TTC549 (cell line): ENCODE measurements around the gene CCDC192.

Experiments
- FAIRE-seq: peaks from 2 replicates; lab custom pipeline; 2012; peaks lifted over from hg19 to GRCh38; lab: Jason Lieb, UNC

Gene CCDC192

DNA sequence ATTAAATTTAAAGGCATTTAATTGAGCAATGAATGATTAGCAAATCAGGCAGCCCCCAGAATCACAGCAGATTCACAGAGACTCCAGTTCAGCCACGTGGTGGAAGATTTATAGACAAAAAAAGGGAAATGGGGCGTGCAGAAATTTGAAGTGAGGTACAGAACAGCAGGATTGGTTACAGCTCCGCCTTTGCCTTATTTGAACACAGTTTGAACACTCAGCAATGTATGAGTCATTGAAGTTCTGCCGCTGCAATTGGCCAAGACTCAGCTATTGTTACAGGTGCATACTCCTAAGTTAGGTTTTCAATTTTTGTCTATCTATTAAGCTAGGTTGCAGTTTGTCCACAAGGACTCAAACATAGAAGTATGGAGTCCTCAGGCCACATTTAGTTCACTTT is 222.7 kb downstream of the CCDC192 start:
- no peak for FAIRE-seq

DNA sequence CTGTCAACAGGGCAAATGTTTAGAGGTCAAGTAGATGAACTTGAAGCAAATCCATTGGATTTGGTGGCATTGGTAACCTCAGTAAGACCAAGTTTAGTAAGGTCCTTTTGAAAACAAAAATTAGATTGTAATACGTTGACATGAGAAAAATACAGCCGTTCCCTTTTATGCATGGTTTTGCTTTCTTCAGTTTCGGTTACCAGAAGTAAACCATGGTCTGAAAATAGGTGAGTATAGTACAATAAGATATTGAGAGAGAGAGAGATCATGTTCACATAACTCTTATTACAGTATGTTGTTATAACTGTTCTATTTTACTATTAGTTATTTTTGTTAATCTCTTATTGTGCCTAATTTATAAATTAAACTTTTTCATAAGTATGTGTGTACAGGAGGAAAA is 223.8 kb downstream of the CCDC192 start:
- FAIRE-seq: no peak

DNA sequence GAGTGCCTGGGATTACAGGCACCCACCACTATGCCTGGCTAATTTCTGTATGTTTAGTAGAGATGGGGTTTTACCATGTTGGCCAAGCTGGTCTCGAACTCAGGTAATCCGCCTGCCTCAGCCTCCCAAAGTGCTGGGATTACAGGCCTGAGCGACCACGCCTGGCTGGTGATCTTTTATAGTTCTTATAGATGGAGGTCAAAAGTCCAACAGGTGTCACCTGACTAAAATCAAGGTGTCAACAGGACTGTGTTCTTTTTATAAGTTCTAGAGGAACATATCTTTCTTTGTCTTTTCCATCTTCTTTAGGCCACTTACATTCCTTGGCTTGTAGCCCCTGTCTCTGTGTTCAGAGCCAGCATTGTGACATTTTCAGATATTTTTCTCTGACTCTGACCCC is 224.9 kb downstream of the CCDC192 start:
- no peak for FAIRE-seq

DNA sequence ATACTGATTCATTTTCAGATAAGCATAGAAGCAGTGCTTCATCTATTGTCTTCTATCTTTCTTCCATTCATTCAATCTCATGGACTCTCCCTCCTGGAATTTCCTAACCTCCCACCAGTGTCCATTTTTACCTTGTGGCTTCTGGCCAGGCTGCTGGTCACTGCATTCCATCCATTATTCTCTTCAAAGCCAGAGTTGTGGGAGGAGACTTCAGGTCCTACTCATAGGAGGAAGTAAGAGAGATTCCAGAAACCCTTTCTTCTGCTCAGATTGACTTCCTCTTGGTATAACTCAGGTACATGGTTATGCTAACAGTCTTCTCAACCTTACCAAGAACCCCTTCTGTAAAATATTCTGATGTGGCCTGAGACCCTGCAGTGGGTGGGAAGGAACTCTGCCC is 227.1 kb downstream of the CCDC192 start:
- no peak for FAIRE-seq

DNA sequence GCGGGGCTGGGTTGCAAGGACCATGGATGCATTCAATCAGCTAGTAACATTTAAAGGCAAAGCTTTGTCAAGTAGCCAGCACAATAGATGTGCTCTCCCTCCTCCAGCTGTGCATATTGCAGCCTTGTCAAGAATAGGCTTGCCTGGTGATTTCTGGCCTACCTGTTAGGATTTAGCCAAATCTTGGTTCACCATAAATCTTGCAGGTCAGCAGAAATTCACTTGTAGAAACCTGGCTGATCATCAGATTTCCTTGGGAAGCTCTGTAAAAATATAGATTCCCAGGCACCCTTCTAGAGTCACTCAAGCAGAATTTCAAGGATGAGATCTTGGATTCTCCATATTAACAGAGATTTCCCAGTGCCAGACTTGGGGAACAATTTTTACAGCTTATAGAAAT is 228.2 kb downstream of the CCDC192 start:
- FAIRE-seq: no peak

DNA sequence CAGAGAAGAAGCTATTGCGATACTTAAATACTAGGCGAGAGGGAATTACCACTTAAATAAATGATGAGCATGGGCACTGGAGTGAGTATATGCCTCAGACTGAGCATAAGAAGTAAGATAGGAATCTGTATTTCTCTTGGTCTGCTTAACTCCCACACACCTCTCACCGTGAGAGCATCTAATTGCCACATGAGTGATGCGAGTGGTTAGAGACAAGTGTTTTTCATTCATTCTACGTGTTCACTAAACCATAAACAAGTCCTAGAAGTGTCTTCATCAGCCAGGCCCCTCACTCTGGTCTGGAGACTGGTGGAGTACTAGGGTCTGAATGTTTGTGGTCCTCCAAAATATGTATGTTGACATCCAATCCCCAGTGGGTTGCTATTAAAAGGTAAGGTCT is 230.2 kb downstream of the CCDC192 start:
- FAIRE-seq: no peak

DNA sequence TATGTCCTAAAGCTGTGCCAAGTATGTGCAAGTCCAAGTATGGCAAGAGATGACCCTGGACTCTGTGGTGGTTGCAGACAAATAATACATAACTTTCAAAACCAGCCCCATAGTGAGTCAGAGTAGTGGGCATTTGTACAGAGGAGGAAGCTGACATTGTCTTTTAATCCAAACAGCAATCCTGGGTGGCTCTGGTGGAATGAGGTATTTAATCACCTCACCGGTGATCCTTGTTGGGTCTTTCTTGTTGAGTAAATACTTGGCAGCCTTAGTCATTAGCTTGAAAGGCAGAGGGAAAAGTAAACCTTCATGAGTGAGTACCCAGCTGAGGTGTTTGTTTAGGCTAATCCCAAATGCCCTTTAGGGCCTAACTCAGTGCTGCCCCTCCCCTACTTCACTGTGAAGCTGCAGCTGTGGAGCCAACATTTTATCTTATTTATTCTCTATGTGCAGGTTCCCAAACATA is 231.6 kb downstream of the CCDC192 start:
- no peak for FAIRE-seq

DNA sequence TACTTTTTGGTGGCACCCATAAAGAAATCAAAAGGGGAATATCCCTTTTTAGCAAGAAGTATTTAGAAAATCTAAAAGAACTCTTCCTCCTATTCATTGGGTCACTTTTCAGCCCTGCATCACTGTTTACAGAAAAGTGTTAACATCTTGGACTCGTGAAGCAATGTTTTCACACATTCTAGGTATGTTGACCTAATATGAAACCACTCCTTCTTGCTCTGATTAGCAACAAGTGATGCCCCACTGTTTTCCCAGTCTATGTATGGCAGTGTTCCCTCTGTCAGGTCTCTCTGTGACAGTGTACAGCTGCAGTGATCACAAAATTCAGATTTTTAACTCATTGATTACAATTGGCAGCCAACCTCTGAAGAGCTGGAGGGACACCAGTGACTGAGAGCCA is 232.2 kb downstream of the CCDC192 start:
- FAIRE-seq: no peak

DNA sequence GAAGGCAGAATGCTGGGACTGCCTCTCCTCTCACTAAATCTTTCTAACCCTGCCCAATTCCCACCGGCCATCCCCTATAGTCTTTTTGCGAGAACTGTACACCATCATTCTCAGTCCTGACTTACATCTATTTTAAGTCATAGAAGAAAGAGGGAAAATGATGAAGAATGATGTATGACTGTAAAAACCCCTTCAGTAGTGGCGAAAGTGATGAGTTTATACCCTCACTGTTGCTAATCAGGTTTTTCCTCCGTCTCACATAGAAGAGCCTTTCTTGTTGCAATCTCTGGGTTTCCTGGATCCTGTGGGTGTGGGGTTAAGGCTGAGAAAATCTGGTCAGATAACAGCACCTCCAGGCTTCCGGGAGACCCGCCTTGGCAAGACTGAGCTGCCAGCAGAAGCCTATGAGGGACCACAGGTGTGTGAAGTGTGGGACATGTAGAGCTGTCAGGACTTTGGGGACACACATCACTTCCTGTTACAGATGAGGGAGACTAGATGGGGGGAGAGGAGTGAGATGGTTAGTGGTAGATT is 233.3 kb downstream of the CCDC192 start:
- FAIRE-seq: no peak

DNA sequence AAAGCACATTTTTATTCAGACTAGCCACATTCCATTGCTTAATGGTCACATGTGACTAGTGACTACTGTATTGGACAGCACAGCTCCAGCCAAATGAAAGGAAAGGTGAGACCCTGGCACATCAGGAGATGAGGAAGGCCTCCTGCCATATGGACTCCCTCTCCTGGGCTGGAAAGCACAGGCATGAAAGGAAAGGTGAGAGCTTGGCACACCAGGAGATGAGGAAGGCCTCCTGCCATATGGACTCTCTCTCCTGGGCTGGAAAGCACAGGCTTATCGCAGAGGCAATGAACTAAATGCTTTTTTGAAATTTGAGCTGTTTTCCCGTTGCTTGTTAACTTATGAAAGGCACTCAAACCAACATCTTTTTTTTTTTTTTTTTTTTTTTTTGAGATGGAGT is 235.6 kb downstream of the CCDC192 start:
- no peak for FAIRE-seq

DNA sequence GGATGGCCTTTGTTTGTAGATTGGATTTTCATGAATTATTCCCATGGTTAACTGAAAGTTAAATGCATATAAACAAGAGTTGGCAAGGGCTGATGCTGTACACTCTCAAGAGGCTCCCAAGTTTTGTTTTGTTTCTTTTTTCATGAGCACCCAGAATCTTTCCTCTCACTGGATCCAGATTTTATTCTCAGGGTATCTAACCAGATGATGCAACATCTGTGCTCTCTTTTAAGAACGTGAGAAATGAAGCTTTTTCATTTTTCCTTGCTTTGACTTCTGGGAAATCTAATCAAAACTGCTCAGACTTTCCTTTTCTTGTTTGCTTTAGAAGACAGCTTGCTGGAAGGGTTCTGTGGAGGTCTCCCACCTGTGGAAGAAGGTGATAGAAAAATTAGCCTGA is 237.7 kb downstream of the CCDC192 start:
- no peak for FAIRE-seq

DNA sequence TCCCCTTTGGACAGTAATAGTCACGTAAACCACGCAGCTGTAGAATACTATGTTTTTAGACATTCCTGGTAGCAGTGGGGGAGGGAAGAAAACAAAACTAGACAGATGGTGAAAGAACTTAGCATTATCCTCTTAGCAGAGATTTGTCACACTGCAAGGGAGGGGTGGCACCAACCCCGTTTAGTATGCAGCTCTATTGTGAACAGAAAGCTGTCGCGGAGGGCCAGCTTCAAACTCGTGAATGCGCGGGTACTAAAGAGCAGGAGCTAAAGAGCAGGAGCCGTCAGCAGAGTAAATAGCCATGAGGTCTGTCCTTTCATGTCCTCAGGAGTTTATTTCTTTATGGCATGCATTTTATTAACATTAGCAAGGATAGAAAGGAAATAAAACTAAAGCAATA is 238.5 kb downstream of the CCDC192 start:
- no peak for FAIRE-seq

DNA sequence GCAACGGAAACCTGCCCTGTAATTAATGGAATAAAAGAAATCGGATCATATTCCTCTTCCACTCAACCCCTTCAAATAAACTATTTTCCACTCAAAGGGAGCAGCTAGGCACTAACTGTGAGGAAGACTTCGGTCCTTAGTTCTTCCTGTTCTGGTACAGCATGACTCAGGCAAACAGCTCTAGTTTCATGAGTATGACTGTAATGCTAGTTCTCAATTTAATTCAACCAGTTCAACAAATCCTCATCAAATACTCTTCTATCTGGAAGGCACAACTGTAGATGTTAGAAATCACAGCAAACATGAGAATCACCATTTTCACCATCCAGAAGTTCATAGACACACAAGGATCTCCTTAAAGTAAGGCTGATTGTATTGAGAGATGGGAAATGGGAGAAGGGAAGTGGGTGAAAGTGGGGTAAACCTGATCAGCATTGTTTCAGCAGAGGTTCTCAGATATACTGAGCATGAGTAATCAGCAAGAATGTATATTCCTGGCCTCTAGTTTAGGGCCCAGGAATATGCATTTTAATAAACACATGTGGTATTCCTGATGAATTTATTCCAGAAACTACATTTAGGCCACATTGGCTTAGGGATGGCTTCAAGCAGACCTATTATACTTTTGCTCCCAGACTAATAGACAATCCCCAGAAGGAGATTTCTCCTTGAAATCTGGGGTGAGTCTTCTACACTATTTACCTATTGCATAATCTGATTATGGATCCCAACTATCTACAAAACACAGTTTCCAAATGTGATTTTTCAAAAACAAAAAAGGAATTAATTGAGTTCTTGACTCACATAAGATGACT is 239.3 kb downstream of the CCDC192 start:
- FAIRE-seq: no peak

DNA sequence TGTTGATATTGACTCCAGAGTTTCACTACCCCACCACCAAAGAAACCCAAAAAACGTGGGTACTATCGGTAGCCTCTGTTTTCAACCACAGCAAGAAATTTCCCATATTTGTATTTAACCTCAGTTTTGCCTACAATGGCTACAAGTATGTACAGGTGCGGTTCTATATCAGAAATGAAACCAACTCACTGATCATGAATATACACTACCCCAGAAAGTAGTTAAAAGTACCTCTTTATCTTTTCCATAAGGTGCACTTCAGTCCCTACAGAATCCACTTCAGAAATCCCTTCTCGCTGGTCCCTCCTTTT is 239.8 kb downstream of the CCDC192 start:
- FAIRE-seq: no peak

DNA sequence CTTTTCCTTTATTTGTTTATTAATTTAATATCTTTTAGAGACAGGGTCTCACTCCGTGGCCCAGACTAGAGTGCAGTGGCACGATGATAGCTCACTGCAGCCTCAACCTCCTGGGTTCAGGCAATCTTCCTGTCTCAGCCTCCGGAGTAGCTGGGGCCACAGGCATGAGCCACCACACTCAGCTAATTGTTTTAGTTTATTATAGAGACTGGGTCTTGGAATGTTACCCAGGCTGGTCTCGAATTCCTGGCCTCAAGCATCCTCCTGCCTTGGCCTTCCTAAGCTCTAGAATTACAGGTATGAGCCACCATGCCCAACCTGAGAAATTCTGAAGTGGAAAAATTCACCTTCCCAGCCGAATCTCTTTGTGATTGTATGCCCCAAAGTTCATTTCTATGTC is 240.9 kb downstream of the CCDC192 start:
- no peak for FAIRE-seq

DNA sequence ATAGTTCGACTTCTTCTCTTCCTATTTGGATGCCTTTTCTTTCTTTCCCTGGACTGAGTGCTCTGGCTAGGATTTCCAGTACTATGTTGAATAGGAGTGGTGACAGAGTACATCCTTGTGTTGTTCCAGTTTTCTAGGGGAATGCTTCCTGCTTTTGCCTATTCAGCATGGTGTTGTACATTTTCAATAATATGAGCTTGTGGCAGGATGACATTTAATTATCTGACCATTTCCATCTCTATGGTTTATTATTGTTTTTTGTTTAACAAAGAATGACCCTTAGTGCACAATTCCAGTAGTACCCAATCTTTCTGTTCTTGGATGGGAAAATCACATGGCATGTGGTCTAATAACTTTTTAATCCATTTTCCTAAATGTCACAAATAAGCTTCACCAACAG is 244.8 kb downstream of the CCDC192 start:
- no peak for FAIRE-seq

DNA sequence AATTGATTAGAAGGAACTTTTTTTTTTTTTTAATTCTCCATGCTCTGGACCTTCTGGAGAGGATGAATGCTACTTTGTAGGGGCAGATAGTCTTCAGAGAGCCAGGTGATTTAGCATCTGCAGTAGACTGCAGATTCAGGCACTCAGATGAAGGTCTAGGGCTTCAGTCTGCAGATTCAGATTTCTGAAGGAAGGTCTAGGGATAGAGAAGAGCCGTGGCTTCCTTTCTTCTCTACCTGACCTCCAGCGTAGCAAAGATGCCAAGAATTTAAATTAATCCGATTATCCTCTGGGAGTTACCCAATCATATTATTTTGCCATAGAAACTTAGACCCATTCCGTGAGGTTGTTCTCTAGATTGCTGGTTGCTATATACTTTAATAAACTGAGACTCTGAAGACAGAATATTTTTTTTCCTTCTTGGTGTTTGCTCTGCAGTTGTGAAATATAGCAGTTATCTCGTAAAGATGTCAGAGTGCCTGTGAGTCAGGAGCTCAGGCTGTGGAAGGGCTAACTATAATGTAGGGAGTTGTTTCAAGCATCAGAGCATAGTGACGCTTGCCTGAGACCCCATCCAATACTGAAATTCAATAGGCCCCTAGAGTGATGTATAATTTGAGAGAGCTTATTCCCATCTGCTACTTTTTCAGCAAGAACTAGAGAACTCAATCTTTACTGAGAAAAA is 247.7 kb downstream of the CCDC192 start:
- no peak for FAIRE-seq

DNA sequence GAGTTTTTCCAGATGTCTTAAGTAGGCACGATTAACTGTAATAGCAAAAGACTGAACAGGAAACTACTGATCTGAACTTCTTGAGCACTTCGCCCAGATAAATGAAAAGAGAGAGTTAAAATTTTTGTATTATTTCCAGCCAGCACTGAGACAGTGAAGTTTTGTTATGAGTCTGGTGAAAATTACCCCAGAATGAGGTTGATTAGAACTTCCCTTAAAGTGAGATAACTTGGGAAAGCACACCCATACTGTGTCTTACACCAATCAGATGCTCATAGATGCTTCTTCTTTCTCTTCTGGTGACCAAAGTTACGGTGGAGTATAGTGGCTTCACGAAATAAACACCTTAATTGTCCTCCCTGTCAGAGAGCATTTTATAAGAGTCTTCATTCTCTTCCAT is 248.6 kb downstream of the CCDC192 start:
- no peak for FAIRE-seq

DNA sequence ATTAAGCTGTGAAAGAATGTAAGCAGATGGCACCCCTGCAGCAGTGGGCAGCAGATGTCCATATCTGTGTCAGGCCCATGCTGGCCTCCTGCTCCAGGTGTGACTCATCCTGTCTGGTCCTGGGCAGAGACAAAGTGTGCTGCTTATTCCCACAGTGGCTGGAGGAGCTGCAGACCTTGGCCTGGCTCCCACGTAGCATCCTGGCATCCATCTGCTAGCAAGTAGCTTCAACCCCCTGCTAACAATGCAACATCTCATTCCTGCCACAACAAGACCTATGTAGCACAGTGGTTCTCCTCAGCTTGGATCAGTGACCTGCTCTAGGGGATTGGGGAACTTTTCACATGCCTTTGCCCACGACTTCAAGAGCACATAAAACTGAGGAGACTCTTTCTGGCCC is 254.0 kb downstream of the CCDC192 start:
- no peak for FAIRE-seq

DNA sequence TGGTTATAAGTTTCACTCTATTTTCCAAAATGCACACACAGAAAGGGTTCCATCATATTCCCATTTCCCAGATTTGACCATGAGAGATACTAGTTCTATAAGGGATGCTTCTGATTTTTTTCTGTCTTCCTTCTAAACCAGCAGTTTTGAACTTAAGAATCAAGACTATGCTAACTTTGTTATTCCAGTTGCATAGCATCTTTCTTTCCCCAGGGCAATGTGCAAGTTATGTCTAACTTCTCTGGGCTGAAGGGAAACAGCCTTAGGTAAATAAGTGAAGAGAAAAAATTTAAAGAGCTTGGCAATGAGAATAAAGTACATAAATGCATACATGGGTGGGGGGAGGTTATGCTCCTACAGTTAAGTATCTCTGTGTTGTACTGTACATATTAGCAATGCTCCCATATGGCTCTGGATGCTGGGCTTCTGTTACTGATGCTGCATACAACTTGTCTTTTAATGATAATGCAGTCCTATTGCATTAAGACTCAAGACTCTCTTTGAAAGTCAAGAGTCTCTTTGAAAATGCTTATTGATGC is 254.6 kb downstream of the CCDC192 start:
- no peak for FAIRE-seq

DNA sequence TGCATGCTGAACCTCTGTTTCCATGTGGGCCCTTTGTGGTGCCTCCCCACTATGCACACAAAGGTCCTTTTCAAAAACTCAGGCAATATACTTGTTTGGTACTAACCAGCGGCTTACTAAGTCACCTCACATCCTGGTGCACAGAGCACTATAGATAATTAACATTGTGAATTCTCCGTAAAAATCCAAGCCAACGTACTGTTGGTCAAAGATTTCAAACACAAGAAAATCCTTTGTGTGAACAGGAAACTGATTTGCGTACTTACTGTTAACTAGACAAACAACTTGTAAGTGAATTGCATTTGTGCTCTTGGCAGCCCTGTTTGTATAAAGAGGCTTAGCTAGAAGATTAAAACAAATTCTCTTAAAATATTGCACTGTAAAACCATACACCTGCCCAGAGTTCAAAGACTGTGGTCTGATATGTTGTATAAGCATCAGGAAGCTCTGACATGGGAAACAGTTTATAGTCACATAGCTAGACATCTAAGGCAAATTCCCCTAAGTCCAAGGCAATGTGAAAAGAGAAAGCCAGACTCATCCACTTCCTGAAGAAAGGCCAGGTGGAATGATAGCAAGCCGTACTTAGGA is 255.3 kb downstream of the CCDC192 start:
- no peak for FAIRE-seq

DNA sequence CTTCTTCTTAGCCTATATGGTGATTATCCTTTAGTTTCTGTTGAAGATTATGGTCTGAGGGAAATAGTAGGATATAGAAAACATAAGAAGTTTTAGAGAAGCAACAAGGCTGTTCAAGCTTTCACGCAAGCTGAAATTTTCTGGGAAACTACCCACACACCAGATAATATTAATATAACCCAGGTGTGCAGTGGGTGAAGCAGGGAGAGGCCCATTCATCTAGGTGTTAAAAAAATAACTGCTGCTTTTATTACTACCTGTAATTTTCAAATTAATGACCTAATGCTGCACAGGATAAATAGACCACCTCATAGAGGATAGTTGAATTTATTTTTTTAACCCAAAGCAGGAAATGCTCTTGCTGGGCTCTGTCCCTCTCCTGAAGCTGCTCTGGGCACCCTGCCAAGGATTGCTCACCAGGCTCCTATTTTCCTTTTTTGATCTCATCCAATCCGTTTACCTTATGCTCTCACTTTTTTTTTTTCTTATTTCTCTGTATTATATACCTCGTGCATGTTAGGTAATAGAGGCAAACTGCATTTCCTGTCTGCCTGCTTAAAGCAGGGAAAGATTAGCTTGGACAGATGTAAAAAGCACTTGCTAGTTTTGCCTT is 256.1 kb downstream of the CCDC192 start:
- no peak for FAIRE-seq

DNA sequence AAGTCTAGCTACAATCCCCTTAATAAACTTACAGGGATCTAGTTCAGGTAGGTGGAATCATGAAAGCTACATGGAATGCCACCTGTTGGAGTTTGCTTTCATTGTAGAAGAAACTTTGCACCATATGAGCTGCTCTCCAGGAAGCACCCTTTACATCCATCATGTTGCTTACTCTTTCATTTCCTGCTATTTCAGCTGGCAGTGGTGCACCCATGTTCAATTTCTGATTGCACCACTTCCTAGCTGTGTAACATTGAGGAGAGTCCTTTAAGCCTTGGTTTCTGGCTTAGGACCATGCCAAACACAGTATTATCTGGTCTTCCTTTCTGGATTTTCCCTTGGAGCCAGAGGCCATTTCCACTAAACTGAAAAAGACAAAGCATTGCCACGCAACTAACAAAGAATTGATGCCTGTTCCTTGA is 257.1 kb downstream of the CCDC192 start:
- no peak for FAIRE-seq
